Vein endothelial cell (primary cell): ENCODE measurements around the gene CYLC2. TPM values are rescaled to one million over a fixed set of nuclear protein-coding genes. Genes with fewer than 3 reads are reported as not detected.

ENCODE experiments used
- small RNA-seq: library from RNA; depleted of rRNA; stranded (forward); fragments of <200 nt; gene quantifications from one replicate; pipeline ENCODE3, GENCODE V24; 2012
- total RNA-seq: library from RNA; depleted of rRNA; stranded (reverse); fragments of >200 nt; gene quantifications from 2 replicates; pipeline ENCODE4 v1.2.3, GENCODE V29; 2012

CYLC2 gene, protein sequence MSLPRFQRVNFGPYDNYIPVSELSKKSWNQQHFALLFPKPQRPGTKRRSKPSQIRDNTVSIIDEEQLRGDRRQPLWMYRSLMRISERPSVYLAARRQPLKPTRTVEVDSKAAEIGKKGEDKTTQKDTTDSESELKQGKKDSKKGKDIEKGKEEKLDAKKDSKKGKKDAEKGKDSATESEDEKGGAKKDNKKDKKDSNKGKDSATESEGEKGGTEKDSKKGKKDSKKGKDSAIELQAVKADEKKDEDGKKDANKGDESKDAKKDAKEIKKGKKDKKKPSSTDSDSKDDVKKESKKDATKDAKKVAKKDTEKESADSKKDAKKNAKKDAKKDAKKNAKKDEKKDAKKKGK
- total RNA-seq = not detected in 2 replicates

DNA sequence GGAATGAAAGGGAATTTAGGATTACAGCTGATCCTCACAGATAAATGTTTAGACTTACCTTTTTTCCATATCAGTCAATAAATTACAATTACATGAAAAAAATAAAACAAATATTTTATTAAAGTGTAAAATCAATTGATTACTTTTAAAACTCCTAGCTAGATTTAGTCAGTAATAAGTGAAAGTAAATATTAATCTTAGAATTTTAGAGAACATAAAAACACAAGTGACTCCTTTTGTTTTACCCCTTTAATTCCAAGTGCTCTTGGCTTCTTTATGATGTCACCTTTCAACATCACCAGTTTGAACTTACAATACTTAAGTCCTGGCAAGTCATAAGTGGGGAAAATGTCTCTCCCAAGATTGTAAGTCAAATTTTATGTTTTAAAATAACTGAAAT is at the start of gene CYLC2:
TSS of gene CYLC2 (plus strand) at position 301 of the 400 bp plus-strand sequence. CDS start at position 349, 48 bp downstream.

Small RNA genes within 50 kb of the gene (small RNA-seq; reads per million reads assigned to genes)
- gene AL589823.1 = not detected
